Psoas muscle (tissue), 8 donors: ENCODE data around the gene STX4. TPM values are rescaled to one million over a fixed set of nuclear protein-coding genes. Genes with fewer than 3 reads are reported as not detected.

Experiments
- ATAC-seq, 4 donors: fragments of 200-7000 bp; cut with Tn5 transposase; one replicate each; pipeline ENCODE4 v1.9.1; 2020; ENCODE audit warnings: moderate library complexity in 3 of 4, mild to moderate bottlenecking in 2 of 4
- DNase-seq, 2 donors: peaks; one replicate each; pipeline ENCODE4 v3.0.0-alpha.2; 2020
- H3K27ac ChIP-seq: fragments of 200-600 bp; one replicate; pipeline ENCODE4 v1.8.0; 2022
- H3K27me3 ChIP-seq, 3 donors: fragments of 200-600 bp in 1 of 3; one replicate each; pipeline versions ENCODE4 v1.6.1 to v1.8.0; 2013 to 2022; ENCODE audit warnings: low read length in 2 of 3, mild to moderate bottlenecking in 2 of 3, moderate library complexity in 1 of 3; ENCODE audit not compliant: insufficient read depth in 3 of 3
- H3K36me3 ChIP-seq, 2 donors: fragments of 200-600 bp in 1 of 2; one replicate each; pipeline versions ENCODE4 v1.6.1 to v1.8.0; 2013 to 2022; ENCODE audit warnings: low read depth in 1 of 2, mild to moderate bottlenecking in 1 of 2, moderate library complexity in 1 of 2; ENCODE audit not compliant: insufficient read depth in 1 of 2
- H3K4me1 ChIP-seq: fragments of 200-600 bp; one replicate; pipeline ENCODE4 v1.8.0; 2022
- H3K4me3 ChIP-seq: fragments of 200-600 bp; one replicate; pipeline ENCODE4 v1.8.0; 2022; ENCODE audit warnings: mild to moderate bottlenecking
- H3K9me3 ChIP-seq: fragments of 200-600 bp; one replicate; pipeline ENCODE4 v1.8.0; 2022
- CTCF ChIP-seq: fragments of 200-600 bp; IDR thresholded peaks from one replicate; pipeline ENCODE4 v1.8.0; 2022; ENCODE audit warnings: antibody characterized with exemption
- WGBS, 3 donors: extraction: QIAGEN DNeasy Blood & Tissue Kit; methylation state at CpG; one replicate each; pipeline versions ENCODE4 v1.1.6 to v1.1.7; 2013; 5-methylcytosine and 5-hydroxymethylcytosine counted together
- intact Hi-C, 2 donors: fragments of 100-400 bp; cut with DNase I; formaldehyde crosslinking; loops; one replicate each; pipeline versions ENCODE4 v1.11.0 to v1.14.2; 2022
- polyA plus RNA-seq, 3 donors: library from polyadenylated mRNA; stranded (reverse); fragments of 200-250 nt; gene quantifications; one replicate each; pipeline ENCODE4 v1.2.3, GENCODE V29; 2013
- total RNA-seq, 4 donors: library from RNA; stranded (reverse); fragmentation: NEBNext Ultra II Directional in 2 of 4; extraction: Animal tissue kit (Norgen Biotek cat#: 25700) in 2 of 4; gene quantifications; one replicate each; pipeline versions ENCODE4 v1.2.1 to v1.2.4, GENCODE V29; 2021 to 2023
- donor health status: healthy with polysubstance abuse.
- donor health status: DM: no; HTN: no; CAD: no; lungs with moderate emphysema.
- donor health status: Bipolar disorder and iron deficiency.
- donor health status: healthy.
- donor health status: DM: yes; HTN: yes; CAD: no.
- donor health status: DM: no; HTN: no; CAD: no.
- donor health status: DM: no; HTN: no; CAD: no.
- donor health status: DM: yes; HTN: yes; CAD: no.

The STX4 gene
- total and polyA plus RNA-seq, 7 donors, result 47.6 to 123 (median 57.8) TPM

GRCh38 chr16:31072540-31073141, 39.3 kb downstream of the STX4 start:
- DNase-seq (peak in 1 of 2 donors; percentile 62), ATAC-seq (no peak)
- peak overlapping the region; percentile 93 for H3K4me3 ChIP-seq
- no peak for TF ChIP-seq CTCF
- peak overlapping the region; percentile 97 for H3K27ac ChIP-seq
- H3K27me3 ChIP-seq, result no peaks in the 10 kb centered on the region
- peaks cover 0 to 22% of the 10 kb centered on the region in 2 donors for H3K36me3 ChIP-seq
- no peaks in the 10 kb centered on the region for H3K9me3 ChIP-seq
- intact Hi-C loops, result loop anchor here (2.0 kb wide), 2 partner anchors 38 to 40 kb away; partner anchors contain the start of gene STX4 (in 1 of the 2)
- 1 to 3% (median 2%) methylated on average over 27 of the region's 27 CpGs for WGBS, 3 donors
- peaks cover 20% of the 10 kb centered on the region for H3K4me1 ChIP-seq

- Histone ChIP-seq H3K36me3 (peaks cover 0 to 29% of the 10 kb centered on the region in 2 donors), H3K27me3 (no peaks in the 10 kb centered on the region), H3K27ac (peak overlapping the region; percentile 97), H3K9me3 (no peaks in the 10 kb centered on the region), H3K4me1 (peaks cover 20% of the 10 kb centered on the region), H3K4me3 (peak overlapping the region; percentile 93)
- ATAC-seq (peak; percentile 82 to 88 (median 85)), DNase-seq (peak; percentile 94 to 95)
- intact Hi-C loops, result loop anchor here (2.0 kb wide), 2 partner anchors 39 to 41 kb away; partner anchors contain the start of gene STX4 (in 1 of the 2)
- 0 to 1% (median 1%) methylated on average over 64 to 83 of the region's 83 CpGs for WGBS, 3 donors
- no peak for TF ChIP-seq CTCF
Observed at GRCh38 chr16:31073142-31073969, 40.0 kb downstream of the STX4 start.

GRCh38 chr16:31073970-31074813, 40.8 kb downstream of the STX4 start, which contains the start of the genes ZNF646 and ZNF668:
TSS of gene ZNF646 (plus strand) at chr16:31074422. CDS start at chr16:31076325, 1,903 bp downstream.
TSS of gene ZNF668 (minus strand) at chr16:31074240. CDS start at chr16:31064459, 9,781 bp downstream.
- Histone ChIP-seq H3K36me3 (peaks cover 0 to 38% of the 10 kb centered on the region in 2 donors), H3K4me3 (peak within 1 kb of the TSS; percentile 93), H3K27ac (peak within 1 kb of the TSS; percentile 97), H3K27me3 (no peaks in the 10 kb centered on the region), H3K4me1 (peaks cover 20% of the 10 kb centered on the region), H3K9me3 (no peaks in the 10 kb centered on the region)
- 0% methylated on average over 48 of the region's 48 CpGs for WGBS, 3 donors
- intact Hi-C loops, result loop anchor here (2.0 kb wide), 2 partner anchors 39 to 41 kb away; partner anchors contain the start of gene STX4 (in 1 of the 2)
- ATAC-seq (peak; percentile 92 to 93 (median 92)), DNase-seq (peak; percentile 98 to 99)
- no peak for TF ChIP-seq CTCF

- TF ChIP-seq CTCF, result no peak
- Histone ChIP-seq H3K4me3 (peak overlapping the region; percentile 93), H3K9me3 (no peaks in the 10 kb centered on the region), H3K4me1 (peaks cover 20% of the 10 kb centered on the region), H3K36me3 (peaks cover 0 to 44% of the 10 kb centered on the region in 2 donors), H3K27me3 (no peaks in the 10 kb centered on the region), H3K27ac (peak overlapping the region; percentile 97)
- intact Hi-C loops, result no loop called here
- ATAC-seq (peak in 3 of 4 donors; percentile 7 to 24 (median 15)), DNase-seq (no peak)
- WGBS, 3 donors, result 0 to 2% (median 0%) methylated on average over 7 of the region's 7 CpGs
Observed at GRCh38 chr16:31074814-31075183, 41.4 kb downstream of the STX4 start.
